Uterus (tissue), 4 donors: ENCODE measurements around the gene CERS1. TPM values are rescaled to one million over a fixed set of nuclear protein-coding genes. Genes with fewer than 3 reads are reported as not detected.

ENCODE experiments used
- DNase-seq, 2 donors: peaks; one replicate each; pipeline ENCODE4 v3.0.0-alpha.2; 2019 to 2020
- H3K27ac ChIP-seq, 2 donors: fragments of 200-600 bp; sonication (generic); 1 replicate in 1 of 2; 2 replicates in 1 of 2; pipeline ENCODE4 v1.5.1; 2016 to 2018
- H3K27me3 ChIP-seq, 2 donors: fragments of 200-600 bp; sonication (generic); one replicate each; pipeline ENCODE4 v1.5.1; 2018 to 2019; ENCODE audit warnings: control low read depth in 1 of 2
- H3K36me3 ChIP-seq, 2 donors: fragments of 200-600 bp; sonication (generic); one replicate each; pipeline ENCODE4 v1.5.1; 2019; ENCODE audit warnings: control low read depth in 1 of 2
- H3K4me1 ChIP-seq, 2 donors: fragments of 200-600 bp; sonication (generic); one replicate each; pipeline ENCODE4 v1.5.1; 2018 to 2019; ENCODE audit warnings: control low read depth in 1 of 2
- H3K4me3 ChIP-seq, 2 donors: fragments of 200-600 bp; sonication (generic); 1 replicate in 1 of 2; 2 replicates in 1 of 2; pipeline ENCODE4 v1.5.1; 2018 to 2019; ENCODE audit warnings: mild to moderate bottlenecking in 1 of 2
- H3K9me3 ChIP-seq, 2 donors: fragments of 200-600 bp; sonication (generic); one replicate each; pipeline ENCODE4 v1.5.1; 2019; ENCODE audit warnings: control low read depth in 1 of 2
- CTCF ChIP-seq, 4 experiments: fragments of 200-600 bp in 2 of 4; fragments of 450-650 bp in 2 of 4; sonication (generic) in 2 of 4; IDR thresholded peaks; one replicate each; pipeline ENCODE4 v1.5.1; 2016 to 2019; ENCODE audit warnings: antibody characterized with exemption in 4 of 4, mild to moderate bottlenecking in 2 of 4, moderate library complexity in 1 of 4
- POLR2A ChIP-seq, 2 donors: fragments of 450-650 bp; IDR thresholded peaks; one replicate each; pipeline ENCODE4 v1.6.1; 2016; ENCODE audit warnings: antibody characterized with exemption in 2 of 2, mild to moderate bottlenecking in 1 of 2, moderate library complexity in 1 of 2
- intact Hi-C: fragments of 100-400 bp; cut with DNase I; formaldehyde crosslinking; loops from one replicate; pipeline ENCODE4 v1.15.1; 2023; ENCODE audit warnings: low total_unique reads
- total RNA-seq, 4 donors: library from RNA; depleted of rRNA in 3 of 4; stranded (reverse); fragments of >200 nt in 3 of 4; gene quantifications; one replicate each; pipeline versions ENCODE4 v1.1.0 to v1.2.4, GENCODE V29; 2014 to 2023
- donor health status: DM: yes; HTN: yes; CAD: no.

CERS1 gene
- total RNA-seq, 4 donors from 2014 or later = 0.30 to 4.9 TPM; not detected in 2

GRCh38 chr19:18847549-18848463 lies 48.2 kb downstream of the CERS1 start:
- Histone ChIP-seq H3K9me3 (no peaks in the 10 kb centered on the region), H3K4me1 (peaks cover 33 to 54% of the 10 kb centered on the region in 2 donors), H3K27ac (peak overlapping the region; percentile 75 to 84), H3K36me3 (no peaks in the 10 kb centered on the region), H3K27me3 (no peaks in the 10 kb centered on the region), H3K4me3 (no peak overlapping the region)
- intact Hi-C loops = loop anchor here (5.0 to 10.0 kb wide), 2 partner anchors 256 to 393 kb away; no protein-coding TSS in a partner anchor
- TF ChIP-seq CTCF (IDR thresholded peaks at IDR 0.05) (peak in 1 of 4 experiments; percentile 12), POLR2A (IDR thresholded peaks at IDR 0.05) (no peak)
- peak; percentile 67 to 72 for DNase-seq

DNA sequence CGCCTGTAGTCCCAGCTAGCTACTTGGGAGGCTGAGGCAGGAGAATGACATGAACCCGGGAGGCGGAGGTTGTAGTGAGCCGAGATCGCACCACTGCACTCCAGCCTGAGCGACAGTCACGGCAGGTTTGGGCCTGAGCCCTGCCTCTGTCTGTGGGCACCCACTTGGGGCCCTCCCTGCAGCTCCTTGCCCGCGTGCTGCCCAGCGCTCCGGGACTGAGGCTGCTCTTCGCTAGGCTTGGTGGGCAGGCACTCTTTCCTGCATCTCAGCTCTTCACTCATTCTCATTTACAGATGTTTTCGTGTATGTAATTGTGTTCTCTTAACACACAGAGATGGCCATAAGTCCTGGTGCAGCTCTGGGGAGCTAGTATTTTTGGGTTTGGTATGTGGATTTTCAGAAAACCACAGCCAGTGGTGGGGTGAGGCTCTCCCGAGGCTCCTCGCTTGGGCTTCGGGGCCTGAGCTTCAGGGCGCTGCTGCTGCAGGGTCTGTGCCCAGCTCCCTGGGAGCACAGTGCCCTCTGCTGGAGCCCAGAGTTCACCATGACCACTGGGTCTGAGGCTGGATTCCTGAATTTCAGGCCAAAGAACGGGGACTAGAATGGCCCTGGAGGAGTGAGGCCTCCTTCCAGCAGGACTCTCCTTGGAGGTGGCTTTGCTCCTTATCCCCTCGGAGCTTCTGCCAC lies 49.0 kb downstream of the CERS1 start:
- H3K4me1 ChIP-seq = peaks cover 33 to 54% of the 10 kb centered on the region in 2 donors
- no peaks in the 10 kb centered on the region for H3K9me3 ChIP-seq
- H3K4me3 ChIP-seq = no peak overlapping the region
- intact Hi-C loops = loop anchor here (5.0 to 10.0 kb wide), 2 partner anchors 255 to 392 kb away; no protein-coding TSS in a partner anchor
- no peaks in the 10 kb centered on the region for H3K27me3 ChIP-seq
- no peak for TF ChIP-seq POLR2A (IDR thresholded peaks at IDR 0.05)
- TF ChIP-seq CTCF (IDR thresholded peaks at IDR 0.05) = peak; percentile 81 to 91 (median 86)
- H3K36me3 ChIP-seq = no peaks in the 10 kb centered on the region
- peak; percentile 78 to 82 for DNase-seq
- H3K27ac ChIP-seq = peak overlapping the region; percentile 75 to 84

- intact Hi-C loops = loop anchor here (5.0 to 10.0 kb wide), 2 partner anchors 254 to 391 kb away; no protein-coding TSS in a partner anchor
- H3K4me3 ChIP-seq = no peak overlapping the region
- no peaks in the 10 kb centered on the region for H3K27me3 ChIP-seq
- no peak for TF ChIP-seq CTCF (IDR thresholded peaks at IDR 0.05)
- no peak for TF ChIP-seq POLR2A (IDR thresholded peaks at IDR 0.05)
- H3K9me3 ChIP-seq = no peaks in the 10 kb centered on the region
- peaks cover 31 to 58% of the 10 kb centered on the region in 2 donors for H3K4me1 ChIP-seq
- DNase-seq = no peak
- peak overlapping the region in 1 of 2 donors; percentile 75 for H3K27ac ChIP-seq
- no peaks in the 10 kb centered on the region for H3K36me3 ChIP-seq
These were observed 50.0 kb downstream of the CERS1 start for GRCh38 chr19:18845961-18846360.

- Histone ChIP-seq H3K27ac (no peak overlapping the region), H3K36me3 (no peaks in the 10 kb centered on the region), H3K4me1 (peaks cover 21 to 48% of the 10 kb centered on the region in 2 donors), H3K9me3 (no peaks in the 10 kb centered on the region), H3K4me3 (no peak overlapping the region), H3K27me3 (no peaks in the 10 kb centered on the region)
- intact Hi-C loops = loop anchor here (5.0 to 10.0 kb wide), 2 partner anchors 253 to 390 kb away; no protein-coding TSS in a partner anchor
- TF ChIP-seq CTCF (IDR thresholded peaks at IDR 0.05) (no peak), POLR2A (IDR thresholded peaks at IDR 0.05) (no peak)
- DNase-seq = no peak
These were observed 51.1 kb downstream of the CERS1 start for GRCh38 chr19:18844806-18845329.
